ENCODE measurements around the gene ATIC. TPM values are rescaled to one million over a fixed set of nuclear protein-coding genes. Genes with fewer than 3 reads are reported as not detected.

Gene ATIC
- 9.8 and 25.4 TPM in 2 replicates for total RNA-seq (2014; rRNA removed; shearing (Covaris generic))

DNA sequence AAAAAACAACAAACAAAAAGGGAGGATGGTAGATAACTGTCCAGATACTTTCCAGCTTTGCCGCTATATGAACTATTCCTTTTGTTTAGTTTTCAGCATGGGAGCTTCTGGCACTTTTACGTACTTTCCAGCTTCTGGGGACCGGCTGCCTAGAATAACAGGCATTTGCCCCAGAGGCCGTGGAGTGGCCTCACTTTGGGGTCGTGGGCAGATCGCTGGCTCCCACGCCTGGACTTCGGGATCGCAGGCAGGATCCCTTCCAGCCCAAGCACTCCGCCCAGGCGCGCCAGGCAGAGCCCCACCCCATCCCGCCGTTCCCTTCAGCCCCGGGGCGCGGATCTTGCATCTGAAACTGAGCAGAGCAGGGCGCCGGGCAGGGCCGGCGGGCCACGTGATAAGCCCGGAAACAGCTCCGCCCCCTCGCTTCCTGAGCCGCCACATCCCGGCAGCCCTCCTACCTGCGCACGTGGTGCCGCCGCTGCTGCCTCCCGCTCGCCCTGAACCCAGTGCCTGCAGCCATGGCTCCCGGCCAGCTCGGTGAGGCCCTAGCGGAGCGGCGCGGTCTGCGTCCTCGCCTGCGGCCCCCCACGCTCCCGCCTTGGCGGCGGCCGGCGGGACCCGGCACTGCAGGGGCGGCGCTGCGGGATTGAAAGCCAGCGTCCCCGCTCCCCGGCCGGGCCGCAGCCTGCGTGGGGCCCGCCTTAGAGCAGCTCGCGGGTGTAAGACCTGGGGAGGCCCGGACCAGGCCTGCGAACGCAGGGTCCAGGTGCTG is at the start of gene ATIC:
Gene ATIC, plus strand, starts transcription at position 435 of the 772 bp plus-strand sequence. Its CDS starts 84 bp downstream, at position 519.
- peak; percentile 93 for DNase-seq (ENCODE audit: low read depth)

DNA sequence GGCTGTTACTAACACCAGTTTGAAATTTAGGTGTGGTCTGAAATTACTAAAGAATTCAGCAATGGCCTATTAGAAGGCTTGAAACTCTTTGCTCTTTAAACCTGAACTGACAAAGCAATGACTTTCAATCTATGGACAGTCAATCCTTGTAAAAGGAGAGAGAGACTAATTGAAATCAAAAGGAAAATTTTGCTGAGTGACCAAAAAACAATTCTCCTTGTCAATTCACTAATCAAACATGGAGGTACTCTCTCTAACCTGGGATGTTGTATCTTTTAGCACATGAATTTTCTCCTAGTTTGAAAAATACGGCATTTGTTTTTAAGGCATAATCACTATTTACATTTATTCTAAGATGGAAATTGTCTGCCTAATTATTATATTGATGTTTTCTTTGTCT is 49.6 kb upstream of the ATIC start:
- DNase-seq (ENCODE audit: low read depth): no peak

DNA sequence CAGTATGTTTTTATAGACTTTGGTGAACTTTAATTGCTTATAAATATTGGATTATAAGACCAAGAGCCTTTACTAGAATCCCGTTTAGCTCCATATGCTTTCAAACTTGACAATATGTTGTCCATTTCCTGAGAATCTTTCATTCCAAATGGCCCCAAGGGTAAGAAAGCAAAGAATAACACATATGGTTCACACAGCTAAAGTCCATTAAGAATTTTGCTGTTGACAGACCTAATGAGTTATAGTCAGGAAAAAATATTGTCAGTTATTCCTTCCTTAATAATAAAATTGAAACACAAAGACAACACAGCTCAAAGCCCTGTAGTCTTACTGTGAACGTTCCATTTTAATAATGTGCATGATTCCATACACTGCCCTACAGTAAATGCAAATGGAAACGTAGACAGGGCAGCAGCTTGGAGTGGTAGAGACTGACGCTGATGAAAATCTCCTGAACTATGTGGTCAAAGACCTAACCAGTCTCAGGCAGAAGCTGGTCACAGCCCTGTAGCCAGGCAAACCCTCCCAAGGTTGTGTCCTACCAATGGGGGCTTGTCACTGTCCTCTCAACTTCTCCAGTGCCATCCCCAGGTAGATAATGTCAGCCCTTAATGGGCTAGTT is 49.0 kb upstream of the ATIC start:
- no peak for DNase-seq (ENCODE audit: low read depth)

DNA sequence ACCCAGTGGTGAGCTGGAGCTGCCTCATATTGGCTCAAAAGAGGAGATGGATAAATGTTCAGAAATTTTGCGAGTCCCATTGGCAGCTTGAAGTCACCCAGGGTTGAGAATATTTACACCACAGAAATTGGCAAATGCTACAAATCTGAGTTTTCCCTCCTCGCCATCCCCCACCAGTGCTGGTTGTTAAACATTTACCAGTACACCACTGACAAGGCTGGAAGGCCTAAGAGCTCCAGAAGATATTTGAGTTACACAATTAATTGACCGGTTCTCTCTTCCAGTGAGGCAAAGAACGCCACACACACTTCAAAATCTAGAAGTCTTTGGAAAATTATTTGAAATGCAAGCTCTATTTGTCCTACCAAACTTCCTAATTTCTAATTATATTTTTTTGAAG is 47.5 kb upstream of the ATIC start:
- DNase-seq (ENCODE audit: low read depth): no peak

DNA sequence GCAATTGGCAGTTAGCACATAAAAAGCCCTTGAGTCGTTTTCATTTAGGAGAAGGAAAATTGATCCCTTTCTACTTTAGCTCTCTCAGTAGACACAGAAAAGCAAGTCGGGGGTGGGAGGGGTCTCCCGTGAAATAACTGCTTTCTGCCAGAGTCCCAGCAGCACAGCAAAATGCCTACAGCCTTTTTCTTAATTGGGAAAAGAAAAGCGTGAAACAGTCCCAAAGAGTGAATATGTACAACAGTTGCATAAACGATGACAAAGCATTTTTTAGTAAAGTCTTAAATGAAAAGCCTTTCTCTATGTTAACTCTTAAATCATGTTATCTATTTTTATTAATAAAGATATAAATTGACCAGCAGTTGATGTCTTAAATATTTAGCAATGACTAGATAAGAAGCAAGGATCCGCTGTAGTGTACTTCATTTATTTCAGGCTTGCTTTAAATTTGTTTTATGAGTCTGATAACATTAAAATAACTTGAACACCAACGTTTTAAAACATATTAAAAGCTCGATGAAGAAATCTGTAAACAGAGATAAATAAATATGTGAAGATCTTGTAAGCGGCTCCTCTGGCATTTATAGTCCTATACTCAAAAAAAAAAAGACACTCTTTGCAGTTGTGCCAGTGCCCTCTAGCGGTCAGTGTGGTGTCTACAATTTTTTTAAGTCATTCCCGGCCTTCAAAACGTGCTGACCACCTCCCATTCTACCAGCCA is 42.3 kb upstream of the ATIC start:
- DNase-seq (ENCODE audit: low read depth): peak; percentile 72

DNA sequence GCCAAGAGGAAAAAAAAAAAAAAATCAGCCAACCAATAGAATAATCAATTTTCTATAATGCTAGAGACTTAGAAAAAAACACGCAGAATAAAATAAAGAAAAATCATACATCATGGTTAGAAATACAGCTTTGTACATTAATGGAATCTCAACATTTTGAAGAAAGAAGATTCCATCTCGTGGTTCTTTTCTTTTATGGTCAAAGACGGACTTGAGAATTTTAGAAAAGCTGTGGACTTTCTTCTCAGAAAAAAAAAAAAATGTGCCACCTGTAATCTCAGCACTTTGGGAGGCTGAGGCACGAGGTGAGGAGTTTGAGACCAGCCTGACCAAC is 41.8 kb upstream of the ATIC start:
- DNase-seq (ENCODE audit: low read depth): no peak

DNA sequence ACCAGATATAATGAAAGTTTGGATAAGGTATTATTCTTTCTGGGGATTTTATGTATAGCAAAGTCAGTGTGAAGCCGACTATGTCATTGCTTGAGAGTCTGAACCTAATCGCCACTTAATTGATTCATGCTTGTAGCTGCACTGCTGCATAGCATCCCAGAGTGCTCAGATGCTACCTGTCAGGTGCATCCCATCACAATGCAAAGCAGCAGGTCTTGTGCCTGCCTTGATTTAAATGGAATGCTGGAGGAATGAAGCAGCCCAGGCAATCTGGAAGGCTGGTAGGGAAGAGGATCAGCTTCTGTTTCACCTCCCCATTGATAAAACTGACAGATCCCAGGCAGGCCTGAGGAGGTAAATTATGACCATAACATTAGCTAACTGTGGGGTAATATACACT is 40.4 kb upstream of the ATIC start:
- no peak for DNase-seq (ENCODE audit: low read depth)

DNA sequence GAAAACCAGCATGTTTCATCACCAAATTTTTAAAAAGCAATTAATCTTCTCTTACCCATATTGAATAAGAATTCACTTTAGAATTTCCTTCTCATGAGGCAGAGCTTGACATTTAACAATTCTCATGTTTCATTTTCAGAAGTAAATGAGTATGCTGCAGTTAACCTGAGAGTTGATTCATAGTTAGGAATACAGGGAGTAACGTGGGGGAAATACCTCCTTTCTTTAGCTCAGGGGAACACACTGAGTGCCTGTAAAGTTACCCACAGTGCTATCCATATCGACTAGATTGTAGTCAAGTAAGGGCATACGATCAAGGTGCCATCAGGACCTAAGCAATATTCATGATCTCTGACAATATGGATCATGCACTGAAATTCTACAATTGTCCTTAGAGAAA is 38.9 kb upstream of the ATIC start:
- no peak for DNase-seq (ENCODE audit: low read depth)

DNA sequence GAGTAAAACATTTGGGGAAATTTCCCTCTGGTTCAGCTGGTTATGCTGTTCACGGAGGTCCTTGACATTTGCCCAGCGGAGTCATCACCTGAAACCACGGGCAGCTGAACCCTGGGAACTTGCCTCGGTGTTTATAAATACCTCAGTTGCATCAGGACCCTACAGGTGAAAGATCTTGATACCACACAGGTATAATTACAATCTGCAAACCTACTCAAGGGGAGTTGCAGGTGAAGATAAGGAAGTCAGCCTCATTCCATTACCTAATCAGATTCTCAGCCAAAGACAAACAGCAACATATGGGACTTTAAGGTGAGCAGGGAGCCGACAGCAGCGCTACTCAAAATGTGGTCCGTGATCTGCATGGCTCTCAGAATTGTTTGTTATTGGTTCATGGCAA is 37.0 kb upstream of the ATIC start:
- DNase-seq (ENCODE audit: low read depth): no peak

DNA sequence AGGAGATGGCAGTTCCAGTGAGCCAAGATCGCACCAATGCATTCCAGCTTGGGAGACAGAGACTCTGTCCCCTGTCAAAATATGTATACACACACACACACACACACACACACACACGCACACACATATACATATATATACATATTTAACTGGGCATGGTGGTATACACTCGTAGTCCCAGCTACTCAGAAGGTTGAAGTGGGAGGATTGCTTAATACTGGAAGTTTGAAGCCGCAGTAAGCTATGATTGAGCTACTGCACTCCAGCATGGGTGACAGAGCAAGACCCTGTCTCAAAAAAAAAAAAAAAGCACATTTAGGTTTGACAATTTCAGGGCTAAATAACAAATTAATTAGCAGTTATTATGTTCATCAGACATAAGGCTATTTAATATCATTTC is 36.0 kb upstream of the ATIC start:
- no peak for DNase-seq (ENCODE audit: low read depth)

DNA sequence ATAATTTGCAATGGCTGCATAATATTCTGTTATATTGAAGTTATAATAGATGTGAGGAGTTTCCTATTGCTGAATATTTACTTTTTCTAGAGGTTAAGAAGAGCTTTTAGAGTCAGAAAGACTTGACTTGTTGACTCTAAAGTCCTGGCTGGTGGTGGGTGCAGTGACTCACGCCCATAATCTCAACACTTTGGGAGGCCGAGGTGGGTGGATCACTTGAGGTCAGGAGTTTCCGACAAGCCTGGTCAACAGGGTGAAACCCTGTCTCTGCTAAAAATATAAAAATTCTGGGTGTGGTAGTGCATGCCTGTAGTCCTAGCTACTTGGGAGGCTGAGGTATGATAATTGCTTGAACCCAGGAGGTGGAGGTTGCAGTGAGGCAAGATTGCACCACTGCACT is 33.9 kb upstream of the ATIC start:
- peak; percentile 82 for DNase-seq (ENCODE audit: low read depth)

DNA sequence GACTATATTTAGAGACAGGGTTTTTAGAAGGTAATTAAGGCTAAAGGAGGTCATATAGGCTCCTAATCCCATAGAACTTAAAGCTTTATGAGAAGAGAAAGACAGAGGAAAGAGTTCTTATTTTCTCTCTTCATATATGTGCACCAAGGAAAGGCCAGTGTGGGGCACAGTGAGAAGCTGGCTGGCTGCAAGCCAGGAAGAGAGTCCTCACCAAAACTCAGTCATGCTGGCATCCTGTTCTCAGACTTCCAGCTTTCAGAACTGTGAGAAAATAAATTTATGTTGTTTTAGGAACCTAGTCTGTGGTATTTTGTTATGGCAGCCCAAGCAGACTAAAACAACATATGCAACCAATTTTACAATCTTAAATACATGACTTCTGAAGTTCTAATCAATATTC is 31.5 kb upstream of the ATIC start:
- DNase-seq (ENCODE audit: low read depth): peak; percentile 66

DNA sequence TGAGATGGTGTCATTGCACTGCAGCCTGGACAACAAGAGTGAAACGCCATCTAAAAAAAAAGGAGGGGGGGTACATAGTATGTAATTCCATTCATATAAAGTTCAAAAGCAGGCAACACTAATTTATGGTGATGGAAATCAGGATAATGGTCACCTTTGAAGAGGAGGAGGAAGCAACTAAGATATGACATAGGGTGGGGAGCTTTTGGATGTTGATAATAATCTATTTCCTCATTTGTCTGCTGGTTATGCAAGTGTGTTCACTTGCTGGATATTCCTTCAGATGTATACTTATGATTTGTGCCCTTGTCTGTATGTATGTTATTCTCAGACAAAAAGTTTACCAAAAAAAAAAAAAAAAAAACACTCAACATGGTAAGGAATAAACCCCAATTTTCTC is 28.6 kb upstream of the ATIC start:
- no peak for DNase-seq (ENCODE audit: low read depth)

DNA sequence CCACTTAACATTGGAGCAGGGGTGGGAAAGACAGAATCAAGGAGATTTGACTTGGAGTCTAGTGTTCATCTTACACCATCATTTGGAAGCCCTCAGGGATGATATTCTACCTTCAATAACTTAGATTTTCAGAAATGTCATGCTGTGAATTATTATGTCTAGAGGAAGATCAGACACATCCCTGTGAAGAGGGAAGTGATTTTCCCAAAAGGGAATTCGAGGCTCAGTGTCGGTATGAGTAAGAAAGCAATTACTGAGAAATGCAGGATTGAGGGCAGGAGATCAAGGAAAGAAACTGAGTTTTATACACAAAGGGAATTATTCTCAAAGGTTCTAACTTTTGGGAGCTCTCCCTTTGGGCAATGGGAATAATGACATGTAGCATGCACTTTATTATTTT is 25.6 kb upstream of the ATIC start:
- no peak for DNase-seq (ENCODE audit: low read depth)

DNA sequence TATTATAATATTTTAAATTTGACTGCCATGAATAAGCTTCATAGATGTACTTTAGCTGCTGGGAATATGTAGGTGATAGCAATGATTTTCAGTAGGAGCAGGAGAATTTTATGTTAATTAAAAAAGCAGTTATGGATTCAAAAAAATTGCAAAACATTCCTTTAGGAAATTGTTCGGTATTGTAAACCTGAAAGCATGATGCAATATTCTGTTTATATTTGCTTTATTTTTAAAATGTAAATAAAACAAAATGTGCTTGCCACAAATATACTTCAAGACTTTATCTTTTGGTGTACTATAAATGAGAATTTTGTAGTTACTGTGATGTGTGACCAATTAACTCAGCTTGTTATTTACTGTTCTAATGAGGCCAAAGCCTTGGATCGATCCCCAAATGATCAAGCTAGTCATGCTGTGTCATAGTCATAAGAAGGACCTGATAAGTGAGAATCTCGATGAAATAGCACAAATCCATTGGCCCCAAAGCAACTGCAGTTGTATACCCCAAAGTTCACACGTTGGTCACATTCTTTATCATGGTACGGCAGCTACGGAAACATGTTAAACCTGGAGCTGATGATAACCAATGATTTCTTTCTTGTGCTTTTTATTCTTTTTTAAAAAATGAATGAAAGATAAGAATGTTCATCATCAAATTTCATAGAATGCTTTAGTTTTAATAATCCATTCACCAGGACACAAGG is 23.6 kb upstream of the ATIC start:
- DNase-seq (ENCODE audit: low read depth): no peak

DNA sequence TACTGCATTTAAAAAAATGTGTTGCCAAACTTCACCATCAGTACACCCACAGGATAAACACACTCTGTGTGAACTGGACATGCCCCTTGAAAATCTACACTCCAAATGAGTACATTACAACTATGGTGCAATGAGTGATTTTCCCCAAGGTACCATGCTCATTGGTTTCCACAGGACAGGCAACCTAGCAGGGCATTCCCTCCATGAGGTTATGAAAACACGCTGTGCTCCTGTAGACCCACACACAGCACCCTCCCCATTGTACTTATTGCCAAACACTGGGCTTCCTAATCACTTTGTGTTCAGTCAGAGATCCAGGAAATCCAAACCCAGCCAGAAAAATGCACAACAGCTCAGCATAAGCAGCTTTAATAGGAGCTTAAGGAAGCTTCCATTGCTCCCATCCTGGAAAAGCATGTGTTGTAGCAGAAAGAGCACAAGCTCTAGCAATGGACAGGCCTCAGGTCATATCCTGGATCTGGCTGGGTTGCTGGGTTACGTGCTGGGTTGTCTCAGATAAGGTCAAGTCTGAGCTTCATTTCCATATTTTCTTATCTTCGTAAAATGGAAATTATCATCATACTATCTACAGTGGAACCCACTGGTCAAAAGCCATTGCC is 20.8 kb upstream of the ATIC start:
- DNase-seq (ENCODE audit: low read depth): no peak

DNA sequence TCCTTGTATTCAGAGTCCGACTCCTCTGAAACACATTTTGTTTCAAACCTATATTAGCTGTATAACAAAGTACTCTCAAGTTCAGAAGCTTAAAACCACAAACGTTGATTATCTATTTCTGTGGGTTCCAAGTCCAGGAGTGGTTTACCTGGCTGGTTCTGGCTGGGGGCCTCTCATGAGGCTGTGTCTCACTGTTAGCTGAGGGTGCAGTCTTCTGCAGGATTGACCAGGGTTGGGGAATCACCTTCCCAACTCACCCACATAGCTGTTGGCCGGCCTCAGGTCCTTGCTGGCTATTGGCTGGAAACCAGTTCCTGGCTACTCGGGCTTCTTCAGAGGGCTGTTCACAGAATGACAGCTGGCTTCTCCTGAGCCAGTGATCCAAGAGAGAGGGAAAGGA is 18.0 kb upstream of the ATIC start:
- DNase-seq (ENCODE audit: low read depth): no peak

DNA sequence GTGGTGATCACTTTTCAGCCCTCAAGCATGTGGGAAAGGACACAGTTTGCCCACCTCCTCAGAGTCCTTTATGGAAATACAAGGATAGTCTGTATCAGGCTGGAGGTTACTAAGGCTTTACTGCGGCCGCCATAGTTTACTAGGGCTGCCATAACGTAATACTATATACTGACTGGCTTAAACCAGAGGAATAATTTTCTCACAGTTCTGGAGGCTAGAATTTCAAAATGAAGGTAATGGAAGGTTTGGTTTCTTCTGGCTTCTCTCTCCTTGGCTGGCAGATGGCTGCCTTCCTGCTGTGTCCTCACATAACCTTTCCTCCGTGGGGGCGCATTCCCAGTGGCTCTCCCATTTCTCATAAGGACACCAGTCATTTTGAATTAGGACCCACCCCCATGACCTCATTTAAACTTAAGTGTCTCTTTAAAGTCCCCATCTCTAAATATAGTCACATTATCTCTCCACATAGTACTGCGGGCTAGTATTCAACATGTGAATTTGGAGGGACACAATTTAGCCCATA is 12.5 kb upstream of the ATIC start:
- DNase-seq (ENCODE audit: low read depth): peak; percentile 55

DNA sequence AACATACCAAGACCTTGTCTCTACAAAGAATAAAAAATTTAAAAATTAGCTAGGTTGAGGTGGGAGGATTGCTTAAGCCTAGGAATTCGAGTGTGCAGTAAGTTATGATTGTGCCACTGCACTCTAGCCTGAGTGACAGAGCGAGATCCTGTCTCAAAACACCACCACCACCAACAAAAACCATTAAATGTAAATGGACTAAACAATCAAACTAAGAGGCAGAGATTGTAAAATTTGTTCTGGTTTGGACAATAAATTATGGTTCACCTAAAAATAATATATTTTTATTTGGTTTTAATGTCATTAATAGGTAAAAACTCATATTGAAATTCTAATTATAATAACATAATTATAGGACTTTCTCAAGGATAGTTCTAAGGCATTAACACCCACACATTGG is 9.9 kb upstream of the ATIC start:
- DNase-seq (ENCODE audit: low read depth): no peak

DNA sequence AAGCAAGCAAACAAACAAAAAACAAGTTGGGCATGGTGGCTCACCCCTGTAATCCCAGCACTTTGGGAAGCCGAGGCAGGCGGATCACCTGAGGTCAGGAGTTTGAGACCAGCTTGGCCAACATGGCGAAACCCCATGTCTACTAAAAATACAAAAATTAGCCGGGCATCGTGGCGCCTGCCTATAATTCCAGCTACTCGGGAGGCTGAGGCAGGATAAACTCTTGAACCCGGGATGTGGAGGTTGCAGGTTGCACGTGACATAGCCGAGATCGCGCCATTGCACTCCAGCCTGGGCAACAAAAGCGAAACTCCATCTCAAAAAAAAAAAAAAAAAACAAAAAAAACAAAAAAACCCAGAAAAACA is 617 bp upstream of the ATIC start:
- DNase-seq (ENCODE audit: low read depth): peak; percentile 23

DNA sequence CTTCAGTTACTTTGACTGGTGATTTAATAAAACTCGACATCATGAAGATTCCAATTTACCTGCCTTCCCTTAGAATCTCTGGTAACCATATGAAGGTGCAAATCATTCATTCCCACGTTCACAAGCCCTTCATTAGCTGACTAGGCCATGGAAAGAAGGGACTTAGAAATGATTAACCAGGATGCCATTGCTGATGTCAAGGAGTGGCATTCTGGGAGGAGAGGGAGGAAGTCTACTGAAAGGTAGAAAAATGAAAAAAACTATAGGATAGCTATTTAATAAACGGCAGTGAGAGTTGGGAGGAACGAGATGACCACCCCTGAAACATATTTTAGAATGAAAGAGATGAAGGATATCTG is 1.4 kb downstream of the ATIC start:
- no peak for DNase-seq (ENCODE audit: low read depth)

DNA sequence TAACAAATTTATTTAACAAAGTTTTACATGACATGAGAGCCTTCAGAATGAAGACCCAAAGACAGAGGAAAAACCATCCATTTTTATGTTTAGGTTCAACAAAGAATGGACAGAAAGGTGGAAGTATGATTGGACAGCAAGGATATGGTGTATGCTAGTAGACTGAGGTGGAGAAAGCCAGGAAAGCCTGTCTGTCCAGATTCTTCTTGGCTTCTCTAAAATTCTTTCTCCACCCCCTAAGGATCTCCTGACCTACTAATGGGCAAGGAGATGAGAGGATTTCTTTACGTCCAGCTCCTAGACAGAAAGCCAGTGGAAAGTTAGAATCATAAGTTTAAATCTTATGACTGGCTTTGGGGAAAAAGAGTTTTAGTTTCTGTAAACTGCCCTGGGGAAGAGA is 3.0 kb downstream of the ATIC start:
- no peak for DNase-seq (ENCODE audit: low read depth)

All from M059J (cell line).